SK-N-MC (cell line): ENCODE measurements around the gene HOXC12.

Experiments used
- EZH2 ChIP-seq: fragments of 200-600 bp; sonication (generic); IDR thresholded peaks from one replicate; pipeline ENCODE4 v1.6.1; 2017; ENCODE audit warnings: antibody characterized with exemption
- FOXP2 ChIP-seq: optimal IDR thresholded peaks from 2 replicates; pipeline ENCODE3; 2011; ENCODE audit warnings: mild to moderate bottlenecking, moderate library complexity; ENCODE audit not compliant: insufficient read depth; ENCODE audit errors: extremely low read length, control extremely low read depth
- POLR2AphosphoS5 ChIP-seq: IDR thresholded peaks from 2 replicates; pipeline ENCODE4 v1.6.1; 2012; ENCODE audit warnings: mild to moderate bottlenecking, low read depth, low read length, borderline replicate concordance

GRCh38 chr12:53975064-53975471 lies 20.4 kb downstream of the HOXC12 start:
- no peak for TF ChIP-seq EZH2
- TF ChIP-seq FOXP2 = no peak
- TF ChIP-seq POLR2AphosphoS5 = no peak
